AG04450 (cell line): ENCODE data around the gene STAB2. TPM values are rescaled to one million over a fixed set of nuclear protein-coding genes. Genes with fewer than 3 reads are reported as not detected.

Experiments used
- CTCF ChIA-PET: fragments of 300-600, 350-600 bp; formaldehyde crosslinking; extraction: SDS; loops from one replicate; lab custom pipeline; 2022; ENCODE audit warnings: antibody characterized with exemption, inconsistent platforms; lab: Charles Lee
- POLR2A ChIA-PET: fragments of 350-600 bp; formaldehyde crosslinking; extraction: SDS; loops from one replicate; lab custom pipeline; 2021; ENCODE audit warnings: antibody characterized with exemption, inconsistent platforms; lab: Yijun Ruan, JAX
- DNase-seq: peaks from one replicate; pipeline ENCODE4 v3.0.0-alpha.2; 2011; ENCODE audit warnings: low read depth, low spot score
- H3K27ac ChIP-seq: one replicate; pipeline ENCODE4 v1.5.1; 2012; ENCODE audit warnings: low read depth, low read length, control low read depth
- H3K27me3 ChIP-seq: one replicate; pipeline ENCODE4 v1.6.0; 2012; ENCODE audit warnings: low read length; ENCODE audit not compliant: control insufficient read depth, insufficient read depth
- H3K4me3 ChIP-seq: 2 replicates; pipeline ENCODE4 v1.5.1; 2011; ENCODE audit warnings: mild to moderate bottlenecking, low read depth, low read length, control low read depth
- H3K9me3 ChIP-seq: 2 replicates; pipeline ENCODE4 v1.5.1; 2012; ENCODE audit warnings: low read length; ENCODE audit not compliant: control insufficient read depth, insufficient read depth
- polyA plus RNA-seq: library from polyadenylated mRNA; depleted of rRNA; stranded (reverse); fragments of >200 nt; gene quantifications from 2 replicates; pipeline ENCODE4 v1.2.3, GENCODE V29; 2011
- TF ChIP-seq, protein P1 (sequence below): IDR thresholded peaks from 2 replicates; pipeline ENCODE4 v1.5.1; 2011; ENCODE audit warnings: low read depth, low read length, control low read depth, inconsistent platforms

The STAB2 gene
- polyA plus RNA-seq, 1 experiment = not detected

DNA sequence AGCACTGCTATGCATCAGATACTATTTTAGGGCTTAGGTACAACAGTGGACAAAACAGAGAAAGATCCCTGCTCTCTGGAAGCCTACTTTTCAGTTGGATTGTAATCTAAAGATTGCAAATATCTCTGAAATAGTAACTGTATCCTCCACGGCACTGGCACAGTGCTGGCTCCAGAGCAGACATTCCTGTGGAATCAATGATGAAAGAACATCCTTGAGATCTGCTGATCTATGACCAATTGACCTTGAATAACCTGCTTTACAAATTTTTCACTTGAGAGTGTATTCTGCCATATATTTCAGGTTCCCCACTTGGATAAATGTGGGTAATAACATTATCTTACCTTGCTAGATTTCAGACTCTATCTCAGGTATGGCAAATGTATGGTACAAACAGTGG, 3.2 kb downstream of the STAB2 start:
- ChIA-PET POLR2A (no interaction called here), CTCF (no interaction called here)
- DNase-seq = no peak

DNA sequence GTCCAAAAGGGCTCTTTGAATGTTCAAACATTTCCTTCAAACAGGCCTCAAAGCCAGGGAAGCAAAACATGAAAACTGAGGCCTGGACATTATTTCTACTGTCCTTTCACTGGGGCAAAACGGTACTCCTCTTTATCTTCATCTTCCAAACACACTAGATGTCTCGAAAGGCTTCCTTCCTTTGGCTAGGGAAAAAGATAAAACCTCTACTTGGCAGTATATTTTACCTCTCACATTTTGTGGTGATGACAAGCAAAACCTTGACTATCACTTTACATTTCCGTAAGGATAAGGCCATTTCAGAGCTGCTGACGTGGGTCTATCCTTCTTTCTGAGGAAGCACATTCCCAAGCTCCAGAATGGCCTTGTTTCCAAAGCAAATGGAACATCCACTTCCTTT, 9.9 kb downstream of the STAB2 start:
- DNase-seq = no peak
- no peak overlapping the region for H3K4me3 ChIP-seq
- H3K9me3 ChIP-seq = no peaks in the 10 kb centered on the region
- no peaks in the 10 kb centered on the region for H3K27me3 ChIP-seq
- TF ChIP-seq, protein P1, sequence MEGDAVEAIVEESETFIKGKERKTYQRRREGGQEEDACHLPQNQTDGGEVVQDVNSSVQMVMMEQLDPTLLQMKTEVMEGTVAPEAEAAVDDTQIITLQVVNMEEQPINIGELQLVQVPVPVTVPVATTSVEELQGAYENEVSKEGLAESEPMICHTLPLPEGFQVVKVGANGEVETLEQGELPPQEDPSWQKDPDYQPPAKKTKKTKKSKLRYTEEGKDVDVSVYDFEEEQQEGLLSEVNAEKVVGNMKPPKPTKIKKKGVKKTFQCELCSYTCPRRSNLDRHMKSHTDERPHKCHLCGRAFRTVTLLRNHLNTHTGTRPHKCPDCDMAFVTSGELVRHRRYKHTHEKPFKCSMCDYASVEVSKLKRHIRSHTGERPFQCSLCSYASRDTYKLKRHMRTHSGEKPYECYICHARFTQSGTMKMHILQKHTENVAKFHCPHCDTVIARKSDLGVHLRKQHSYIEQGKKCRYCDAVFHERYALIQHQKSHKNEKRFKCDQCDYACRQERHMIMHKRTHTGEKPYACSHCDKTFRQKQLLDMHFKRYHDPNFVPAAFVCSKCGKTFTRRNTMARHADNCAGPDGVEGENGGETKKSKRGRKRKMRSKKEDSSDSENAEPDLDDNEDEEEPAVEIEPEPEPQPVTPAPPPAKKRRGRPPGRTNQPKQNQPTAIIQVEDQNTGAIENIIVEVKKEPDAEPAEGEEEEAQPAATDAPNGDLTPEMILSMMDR = no peak
- POLR2A ChIA-PET = no interaction called here
- CTCF ChIA-PET = no interaction called here
- no peak overlapping the region for H3K27ac ChIP-seq

More for the DNA sequence above, 3.2 kb downstream of the STAB2 start:
- Histone ChIP-seq H3K27ac (no peak overlapping the region), H3K27me3 (peaks cover 3% of the 10 kb centered on the region), H3K4me3 (no peak overlapping the region), H3K9me3 (no peaks in the 10 kb centered on the region)
- TF ChIP-seq, protein P1 = no peak

DNA sequence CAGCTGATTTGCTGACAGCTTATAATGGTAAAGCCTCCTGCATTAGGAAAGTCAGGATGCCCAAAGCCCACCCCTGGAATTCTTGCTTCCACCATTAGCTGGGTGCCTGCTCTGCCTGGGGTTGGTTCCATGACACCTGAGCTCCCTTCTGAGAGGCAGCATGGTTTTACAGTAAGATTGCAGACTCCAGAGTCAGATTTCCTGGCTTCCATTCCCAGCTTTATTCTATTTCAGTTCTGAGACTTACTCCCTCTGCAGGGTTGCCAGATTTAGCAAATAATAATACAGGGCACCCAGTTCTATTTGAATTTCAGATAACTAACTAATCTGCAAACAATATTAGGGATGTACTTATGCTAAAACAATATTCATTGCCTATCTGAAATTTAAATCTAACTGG, 12.2 kb downstream of the STAB2 start:
- Histone ChIP-seq H3K27me3 (no peaks in the 10 kb centered on the region), H3K9me3 (no peaks in the 10 kb centered on the region), H3K27ac (no peak overlapping the region), H3K4me3 (no peak overlapping the region)
- no peak for DNase-seq
- CTCF ChIA-PET = no interaction called here
- TF ChIP-seq, protein P1 = no peak
- POLR2A ChIA-PET = no interaction called here

DNA sequence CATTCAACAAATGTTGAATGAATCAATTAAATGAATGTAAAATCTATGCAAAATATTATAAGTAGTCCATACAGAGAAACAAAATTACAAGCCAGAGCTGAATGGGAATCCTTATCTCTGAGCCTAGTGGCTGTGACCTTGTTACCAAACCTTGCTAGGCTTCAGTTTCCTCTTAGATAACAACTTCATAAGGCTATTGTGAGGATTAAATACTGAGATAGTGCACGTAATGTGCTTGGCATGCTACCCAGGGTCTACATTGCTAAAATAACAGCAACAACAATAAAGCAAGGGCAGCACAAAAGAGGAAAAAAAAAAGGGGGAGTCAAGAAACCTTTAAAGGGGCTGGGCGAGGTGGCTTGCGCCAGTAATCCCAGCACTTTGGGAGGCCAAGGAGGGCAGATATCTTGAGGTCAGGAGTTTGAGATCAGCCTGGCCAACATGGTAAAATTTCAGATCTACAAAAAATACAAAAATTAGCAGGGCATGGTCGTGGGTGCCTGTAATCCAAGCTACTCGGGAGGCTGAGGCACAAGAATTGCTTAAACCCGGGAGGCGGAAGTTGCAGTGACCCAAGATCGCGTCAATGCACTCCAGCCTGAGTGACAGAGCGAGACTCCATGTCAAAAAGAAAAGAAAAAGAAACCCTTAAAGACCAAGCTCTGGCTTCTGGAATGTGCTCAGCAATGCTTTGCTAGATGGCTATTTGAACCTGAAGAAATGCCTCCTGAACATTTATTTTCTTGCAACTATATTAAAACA, 14.1 kb downstream of the STAB2 start:
- Histone ChIP-seq H3K4me3 (no peak overlapping the region), H3K27me3 (no peaks in the 10 kb centered on the region), H3K9me3 (no peaks in the 10 kb centered on the region), H3K27ac (no peak overlapping the region)
- TF ChIP-seq, protein P1 = no peak
- no peak for DNase-seq
- POLR2A ChIA-PET = no interaction called here
- CTCF ChIA-PET = interaction anchor here (1.5 kb wide), 1 partner anchor 26 kb away, joined by 3 read pairs; no protein-coding TSS in a partner anchor

DNA sequence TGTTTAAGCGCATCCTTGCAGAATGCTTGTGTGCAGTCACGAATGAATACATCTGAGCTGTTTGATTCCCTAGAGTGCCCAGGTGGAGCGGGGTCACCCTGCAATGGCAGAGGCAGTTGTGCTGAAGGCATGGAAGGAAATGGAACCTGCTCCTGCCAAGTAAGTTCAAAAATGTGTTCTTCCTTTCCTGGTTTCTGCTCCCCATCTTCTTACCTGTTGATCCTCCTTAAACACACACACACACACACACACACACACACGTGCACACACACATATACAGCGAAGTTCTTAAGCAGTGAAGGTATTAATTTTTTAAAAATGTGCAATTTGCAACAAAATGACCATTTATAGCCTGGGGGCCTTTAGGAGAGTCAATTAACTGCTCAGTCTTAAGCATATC, 33.3 kb downstream of the STAB2 start:
- no peaks in the 10 kb centered on the region for H3K27me3 ChIP-seq
- ChIA-PET POLR2A (no interaction called here), CTCF (no interaction called here)
- no peak overlapping the region for H3K4me3 ChIP-seq
- TF ChIP-seq, protein P1 = no peak
- H3K27ac ChIP-seq = no peak overlapping the region
- no peak for DNase-seq
- H3K9me3 ChIP-seq = no peaks in the 10 kb centered on the region
